Measurements from ENCODE around the gene KRT35.

KRT35 gene

DNA sequence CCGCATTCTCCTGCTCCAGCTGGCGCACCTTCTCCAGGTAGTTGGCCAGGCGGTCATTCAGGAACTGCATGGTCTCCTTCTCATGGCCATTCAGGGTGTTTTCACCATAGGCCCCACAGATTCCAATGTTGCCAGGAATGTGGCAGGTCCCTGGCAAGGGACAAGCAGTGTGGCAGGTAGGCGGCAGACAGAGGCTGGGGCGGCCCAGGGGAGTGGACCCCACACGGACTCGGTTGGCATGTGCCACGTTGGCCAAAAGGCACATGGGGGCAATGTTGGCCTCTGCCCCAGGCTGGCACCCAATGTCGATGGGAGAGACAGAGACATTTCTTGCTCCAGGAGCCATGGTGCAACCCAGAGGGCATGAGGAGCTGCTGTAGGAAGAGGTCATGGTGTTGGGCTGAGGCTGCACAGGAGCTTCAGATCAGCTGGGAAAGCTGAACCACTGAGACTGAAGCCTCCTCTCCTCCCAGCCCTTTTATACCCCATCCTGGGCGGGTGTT is 40.4 kb downstream of the KRT35 start, which contains the start of gene KRT38:
Gene KRT38, minus strand, starts transcription at position 453 of the 503 bp plus-strand sequence. Its CDS starts 62 bp downstream, at position 391.
- no peaks in the 10 kb centered on the region for H3K9me3 ChIP-seq (ENCODE audit: insufficient read depth, low read length, severe bottlenecking)
- H3K27me3 ChIP-seq (ENCODE audit: insufficient read depth, low read length, poor library complexity), result peaks cover 22% of the 10 kb centered on the region
- no peaks in the 10 kb centered on the region for H3K4me1 ChIP-seq (ENCODE audit: insufficient read depth, low read length)
- no peak within 1 kb of the TSS for H3K27ac ChIP-seq (ENCODE audit: low read length)
- no peak for DNase-seq
- no peaks in the 10 kb centered on the region for H3K79me2 ChIP-seq (ENCODE audit: insufficient read depth, low read length)
- ATAC-seq (ENCODE audit: insufficient read depth, low read depth), result no peak
- H3K4me2 ChIP-seq (ENCODE audit: insufficient read depth, low read length), result no peak within 1 kb of the TSS
- no peak within 1 kb of the TSS for H3K9ac ChIP-seq (ENCODE audit: low read depth, low read length)
- H3K36me3 ChIP-seq (ENCODE audit: insufficient read depth, low read length), result no peaks in the 10 kb centered on the region
- no peak within 1 kb of the TSS for H2AFZ ChIP-seq (ENCODE audit: low read depth, low read length)
- no peak within 1 kb of the TSS for H3K4me3 ChIP-seq (ENCODE audit: low read depth in 1 of 2, low read length in 2 of 2)
- TF ChIP-seq, protein P1, sequence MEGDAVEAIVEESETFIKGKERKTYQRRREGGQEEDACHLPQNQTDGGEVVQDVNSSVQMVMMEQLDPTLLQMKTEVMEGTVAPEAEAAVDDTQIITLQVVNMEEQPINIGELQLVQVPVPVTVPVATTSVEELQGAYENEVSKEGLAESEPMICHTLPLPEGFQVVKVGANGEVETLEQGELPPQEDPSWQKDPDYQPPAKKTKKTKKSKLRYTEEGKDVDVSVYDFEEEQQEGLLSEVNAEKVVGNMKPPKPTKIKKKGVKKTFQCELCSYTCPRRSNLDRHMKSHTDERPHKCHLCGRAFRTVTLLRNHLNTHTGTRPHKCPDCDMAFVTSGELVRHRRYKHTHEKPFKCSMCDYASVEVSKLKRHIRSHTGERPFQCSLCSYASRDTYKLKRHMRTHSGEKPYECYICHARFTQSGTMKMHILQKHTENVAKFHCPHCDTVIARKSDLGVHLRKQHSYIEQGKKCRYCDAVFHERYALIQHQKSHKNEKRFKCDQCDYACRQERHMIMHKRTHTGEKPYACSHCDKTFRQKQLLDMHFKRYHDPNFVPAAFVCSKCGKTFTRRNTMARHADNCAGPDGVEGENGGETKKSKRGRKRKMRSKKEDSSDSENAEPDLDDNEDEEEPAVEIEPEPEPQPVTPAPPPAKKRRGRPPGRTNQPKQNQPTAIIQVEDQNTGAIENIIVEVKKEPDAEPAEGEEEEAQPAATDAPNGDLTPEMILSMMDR (IDR thresholded peaks at IDR 0.05; ENCODE audit: borderline replicate concordance, extremely low read depth, low read length, poor library complexity, severe bottlenecking), result no peak
- no peak for TF ChIP-seq EZH2 (IDR thresholded peaks at IDR 0.05; ENCODE audit: borderline replicate concordance, low read depth, low read length, severe bottlenecking)
- H4K20me1 ChIP-seq (ENCODE audit: insufficient read depth, low read length), result no peaks in the 10 kb centered on the region; the same call in 1 of the 2 replicates

DNA sequence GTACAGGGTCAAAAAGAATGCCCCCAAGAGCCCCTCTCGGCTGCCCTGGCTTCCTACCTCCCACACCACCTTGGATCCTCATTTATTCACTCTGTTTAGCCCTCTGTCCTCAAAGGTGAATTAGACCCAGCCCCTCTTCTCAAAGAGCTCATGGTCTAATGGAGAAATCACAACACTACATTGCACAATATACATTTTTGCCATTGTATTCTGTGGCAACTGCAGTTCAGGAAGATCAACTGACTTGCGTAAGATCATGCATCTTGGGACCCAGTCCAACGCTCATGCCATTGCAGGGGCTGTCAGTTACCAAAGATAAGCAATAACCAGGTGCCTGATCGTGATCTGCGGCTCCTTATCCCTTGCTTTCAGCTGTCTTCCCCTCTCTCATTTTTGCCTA is 41.6 kb downstream of the KRT35 start:
- Histone ChIP-seq H2AFZ (ENCODE audit: low read depth, low read length) (no peak overlapping the region), H3K4me3 (ENCODE audit: low read depth in 1 of 2, low read length in 2 of 2) (no peak overlapping the region), H3K79me2 (ENCODE audit: insufficient read depth, low read length) (no peaks in the 10 kb centered on the region), H3K9ac (ENCODE audit: low read depth, low read length) (no peak overlapping the region), H3K4me1 (ENCODE audit: insufficient read depth, low read length) (no peaks in the 10 kb centered on the region), H3K36me3 (ENCODE audit: insufficient read depth, low read length) (no peaks in the 10 kb centered on the region), H3K9me3 (ENCODE audit: insufficient read depth, low read length, severe bottlenecking) (no peaks in the 10 kb centered on the region), H3K27ac (ENCODE audit: low read length) (no peak overlapping the region), H4K20me1 (ENCODE audit: insufficient read depth, low read length) (no peaks in the 10 kb centered on the region; the same call in 1 of the 2 replicates), H3K4me2 (ENCODE audit: insufficient read depth, low read length) (no peak overlapping the region), H3K27me3 (ENCODE audit: insufficient read depth, low read length, poor library complexity) (peaks cover 15% of the 10 kb centered on the region)
- TF ChIP-seq, protein P1 (IDR thresholded peaks at IDR 0.05; ENCODE audit: borderline replicate concordance, extremely low read depth, low read length, poor library complexity, severe bottlenecking), result no peak
- ATAC-seq (ENCODE audit: insufficient read depth, low read depth) (no peak), DNase-seq (no peak)

- ATAC-seq (ENCODE audit: insufficient read depth, low read depth), result no peak
- Histone ChIP-seq H4K20me1 (ENCODE audit: insufficient read depth, low read length) (no peaks in the 10 kb centered on the region; the same call in 1 of the 2 replicates), H3K79me2 (ENCODE audit: insufficient read depth, low read length) (no peaks in the 10 kb centered on the region), H3K27me3 (ENCODE audit: insufficient read depth, low read length, poor library complexity) (peaks cover 4% of the 10 kb centered on the region), H3K9me3 (ENCODE audit: insufficient read depth, low read length, severe bottlenecking) (no peaks in the 10 kb centered on the region), H3K9ac (ENCODE audit: low read depth, low read length) (no peak overlapping the region), H3K36me3 (ENCODE audit: insufficient read depth, low read length) (no peaks in the 10 kb centered on the region), H3K4me2 (ENCODE audit: insufficient read depth, low read length) (no peak overlapping the region), H3K4me1 (ENCODE audit: insufficient read depth, low read length) (no peaks in the 10 kb centered on the region), H3K4me3 (ENCODE audit: low read depth in 1 of 2, low read length in 2 of 2) (no peak overlapping the region), H3K27ac (ENCODE audit: low read length) (no peak overlapping the region), H2AFZ (ENCODE audit: low read depth, low read length) (no peak overlapping the region)
- DNase-seq, result no peak
- TF ChIP-seq, protein P1 (IDR thresholded peaks at IDR 0.05; ENCODE audit: borderline replicate concordance, extremely low read depth, low read length, poor library complexity, severe bottlenecking), result no peak
Observed at GRCh38 chr17:41437769-41438168, 43.2 kb downstream of the KRT35 start.

DNA sequence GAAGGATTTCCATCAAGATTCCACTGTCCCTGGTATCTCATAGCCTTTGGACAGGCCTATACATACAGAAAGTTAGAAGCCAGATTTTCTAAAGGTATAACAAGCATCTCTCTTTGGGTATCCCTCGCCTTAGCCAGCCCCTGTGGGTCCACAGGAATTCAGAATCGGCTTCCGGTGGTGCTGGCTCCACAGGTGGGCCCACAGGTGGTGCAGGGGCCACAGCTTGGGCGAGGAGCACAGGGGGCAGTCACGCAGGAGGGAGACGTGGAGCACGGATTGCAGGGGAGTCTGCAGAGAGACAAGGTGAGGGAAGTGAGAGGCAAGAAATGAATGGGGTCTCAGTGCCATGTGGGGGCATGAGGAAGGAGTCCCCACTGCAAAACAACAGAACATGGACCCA is 43.7 kb downstream of the KRT35 start:
- H3K4me1 ChIP-seq (ENCODE audit: insufficient read depth, low read length), result no peaks in the 10 kb centered on the region
- peaks cover 2% of the 10 kb centered on the region for H3K27me3 ChIP-seq (ENCODE audit: insufficient read depth, low read length, poor library complexity)
- ATAC-seq (ENCODE audit: insufficient read depth, low read depth), result no peak
- no peaks in the 10 kb centered on the region for H3K36me3 ChIP-seq (ENCODE audit: insufficient read depth, low read length)
- no peaks in the 10 kb centered on the region; the same call in 1 of the 2 replicates for H4K20me1 ChIP-seq (ENCODE audit: insufficient read depth, low read length)
- no peak overlapping the region for H3K4me3 ChIP-seq (ENCODE audit: low read depth in 1 of 2, low read length in 2 of 2)
- no peak for DNase-seq
- no peak overlapping the region for H3K4me2 ChIP-seq (ENCODE audit: insufficient read depth, low read length)
- H3K27ac ChIP-seq (ENCODE audit: low read length), result no peak overlapping the region
- no peak overlapping the region for H2AFZ ChIP-seq (ENCODE audit: low read depth, low read length)
- H3K9ac ChIP-seq (ENCODE audit: low read depth, low read length), result no peak overlapping the region
- no peaks in the 10 kb centered on the region for H3K9me3 ChIP-seq (ENCODE audit: insufficient read depth, low read length, severe bottlenecking)
- no peaks in the 10 kb centered on the region for H3K79me2 ChIP-seq (ENCODE audit: insufficient read depth, low read length)
- no peak for TF ChIP-seq EZH2 (IDR thresholded peaks at IDR 0.05; ENCODE audit: borderline replicate concordance, low read depth, low read length, severe bottlenecking)
- TF ChIP-seq, protein P1 (IDR thresholded peaks at IDR 0.05; ENCODE audit: borderline replicate concordance, extremely low read depth, low read length, poor library complexity, severe bottlenecking), result no peak

Measured in DND-41 (cell line).